ENCODE measurements around the gene MYL6.

GRCh38 chr12:56155256-56155845 is 2.8 kb upstream of the MYL6 start:
- TF ChIP-seq MAFF (IDR thresholded peaks at IDR 0.05; ENCODE audit: low read length) (no peak), RCOR1 (IDR thresholded peaks at IDR 0.05; ENCODE audit: borderline replicate concordance in 1 of 2, low read depth in 2 of 2, low read length in 2 of 2) (no peak), CTCF (IDR thresholded peaks at IDR 0.05 in 2 of 3, conservative IDR thresholded peaks at IDR 0.05 in 1 of 3; ENCODE audit: insufficient read depth in 2 of 3, low read depth in 1 of 3, low read length in 3 of 3) (no peak), ZNF561 (CRISPR knock-in tag; conservative IDR thresholded peaks at IDR 0.05) (no peak), POLR2A (conservative IDR thresholded peaks at IDR 0.05) (no peak), ARNT (IDR thresholded peaks at IDR 0.05) (no peak), NRF1 (conservative IDR thresholded peaks at IDR 0.05 in 1 of 2, IDR thresholded peaks at IDR 0.05 in 1 of 2) (0 out of 4 replicates have a peak, but pooled peaks of 1 of the 2 experiments have one; percentile 19), ZNF263 (CRISPR knock-in tag; IDR thresholded peaks at IDR 0.05; ENCODE audit: borderline replicate concordance) (no peak), USF2 (CRISPR knock-in tag; IDR thresholded peaks at IDR 0.05) (no peak), ZNF23 (CRISPR knock-in tag; IDR thresholded peaks at IDR 0.05) (no peak), ZNF431 (CRISPR knock-in tag; IDR thresholded peaks at IDR 0.05) (no peak), POLR2AphosphoS5 (IDR thresholded peaks at IDR 0.05; ENCODE audit: control insufficient read depth, insufficient read depth, low read depth, low read length) (no peak), TCF7 (IDR thresholded peaks at IDR 0.05; ENCODE audit: borderline replicate concordance) (no peak), KLF1 (tag; IDR thresholded peaks at IDR 0.05) (no peak)

Measured in K562 (cell line).